ENCODE results near the gene CD1B.

The CD1B gene

DNA sequence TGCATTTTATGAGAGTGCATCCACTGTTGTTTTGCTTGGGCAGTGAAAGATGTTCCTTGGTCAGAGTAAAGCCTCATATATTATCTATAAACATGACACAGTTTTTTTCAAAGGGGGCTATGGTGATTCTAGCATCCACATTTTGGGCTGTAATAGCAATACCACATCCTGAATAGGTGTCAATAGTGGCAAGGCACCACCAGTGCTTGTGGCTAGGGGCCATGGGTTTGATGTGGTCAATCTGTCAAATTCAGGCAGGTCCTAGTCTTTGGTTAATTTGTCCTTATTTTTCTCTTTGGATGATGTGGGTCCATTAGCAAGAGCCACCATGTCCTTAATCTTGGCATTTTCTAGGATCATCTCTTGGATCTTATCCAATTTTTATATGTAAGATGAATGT, 35.5 kb upstream of the CD1B start:
- Histone ChIP-seq H3K79me2 (ENCODE audit: low read length) (no peaks in the 10 kb centered on the region), H3K9ac (ENCODE audit: low read length) (no peak overlapping the region), H3K27me3 (replicated peaks; ENCODE audit: insufficient read depth, low read length) (no peaks in the 10 kb centered on the region), H3K4me2 (ENCODE audit: low read depth, low read length) (no peak overlapping the region), H3K9me2 (replicated peaks; ENCODE audit: insufficient read depth, low read length) (no peaks in the 10 kb centered on the region), H3K4me1 (ENCODE audit: low read length) (no peaks in the 10 kb centered on the region), H4K20me1 (ENCODE audit: insufficient read depth, low read length) (no peaks in the 10 kb centered on the region), H3K36me3 (replicated peaks; ENCODE audit: insufficient read depth, low read length) (no peaks in the 10 kb centered on the region), H3K27ac (ENCODE audit: low read length) (no peak overlapping the region), H3K9me3 (replicated peaks; ENCODE audit: insufficient read depth, low read length) (no peaks in the 10 kb centered on the region), H3K4me3 (ENCODE audit: low read length) (no peak overlapping the region), H3F3A (ENCODE audit: insufficient read depth, low read length) (no peaks in the 10 kb centered on the region), H2AFZ (ENCODE audit: low read length) (no peak overlapping the region)
- no peak for DNase-seq
- TF ChIP-seq EZH2 (optimal IDR thresholded peaks at IDR 0.05; ENCODE audit: low read depth, low read length) (no peak), CTCF (IDR thresholded peaks at IDR 0.05; ENCODE audit: low read length) (no peak), EZH2phosphoT487 (IDR thresholded peaks at IDR 0.05; ENCODE audit: low read length) (no peak)

- Histone ChIP-seq H3F3A (ENCODE audit: insufficient read depth, low read length) (no peaks in the 10 kb centered on the region), H3K4me3 (ENCODE audit: low read length) (no peak overlapping the region), H2AFZ (ENCODE audit: low read length) (no peak overlapping the region), H3K79me2 (ENCODE audit: low read length) (no peaks in the 10 kb centered on the region), H3K27me3 (replicated peaks; ENCODE audit: insufficient read depth, low read length) (no peaks in the 10 kb centered on the region), H3K4me1 (ENCODE audit: low read length) (no peaks in the 10 kb centered on the region), H3K9me3 (replicated peaks; ENCODE audit: insufficient read depth, low read length) (no peaks in the 10 kb centered on the region), H3K9ac (ENCODE audit: low read length) (no peak overlapping the region), H3K9me2 (replicated peaks; ENCODE audit: insufficient read depth, low read length) (no peaks in the 10 kb centered on the region), H3K36me3 (replicated peaks; ENCODE audit: insufficient read depth, low read length) (no peaks in the 10 kb centered on the region), H3K4me2 (ENCODE audit: low read depth, low read length) (no peak overlapping the region), H4K20me1 (ENCODE audit: insufficient read depth, low read length) (no peaks in the 10 kb centered on the region), H3K27ac (ENCODE audit: low read length) (no peak overlapping the region)
- TF ChIP-seq CTCF (IDR thresholded peaks at IDR 0.05; ENCODE audit: low read length) (no peak), EZH2 (optimal IDR thresholded peaks at IDR 0.05; ENCODE audit: low read depth, low read length) (no peak), EZH2phosphoT487 (IDR thresholded peaks at IDR 0.05; ENCODE audit: low read length) (no peak)
- DNase-seq = no peak
Measured at GRCh38 chr1:158362941-158363340, 31.6 kb upstream of the CD1B start.

GRCh38 chr1:158362482-158362881, 31.2 kb upstream of the CD1B start:
- Histone ChIP-seq H3K27me3 (replicated peaks; ENCODE audit: insufficient read depth, low read length) (no peaks in the 10 kb centered on the region), H3K9me3 (replicated peaks; ENCODE audit: insufficient read depth, low read length) (no peaks in the 10 kb centered on the region), H4K20me1 (ENCODE audit: insufficient read depth, low read length) (no peaks in the 10 kb centered on the region), H3K4me3 (ENCODE audit: low read length) (no peak overlapping the region), H3K36me3 (replicated peaks; ENCODE audit: insufficient read depth, low read length) (no peaks in the 10 kb centered on the region), H2AFZ (ENCODE audit: low read length) (no peak overlapping the region), H3K27ac (ENCODE audit: low read length) (no peak overlapping the region), H3K4me2 (ENCODE audit: low read depth, low read length) (no peak overlapping the region), H3K9ac (ENCODE audit: low read length) (no peak overlapping the region), H3F3A (ENCODE audit: insufficient read depth, low read length) (no peaks in the 10 kb centered on the region), H3K79me2 (ENCODE audit: low read length) (no peaks in the 10 kb centered on the region), H3K9me2 (replicated peaks; ENCODE audit: insufficient read depth, low read length) (no peaks in the 10 kb centered on the region), H3K4me1 (ENCODE audit: low read length) (no peaks in the 10 kb centered on the region)
- DNase-seq = no peak
- TF ChIP-seq EZH2 (optimal IDR thresholded peaks at IDR 0.05; ENCODE audit: low read depth, low read length) = no peak
- no peak for TF ChIP-seq EZH2phosphoT487 (IDR thresholded peaks at IDR 0.05; ENCODE audit: low read length)
- TF ChIP-seq CTCF (IDR thresholded peaks at IDR 0.05; ENCODE audit: low read length) = no peak

Data from MM.1S (cell line).